Trophoblast cell (in vitro differentiated cells and primary cell): ENCODE data around the gene LRRC1.

Experiments
- DNase-seq, 2 donors: peaks; one replicate each; pipeline ENCODE4 v3.0.0-alpha.2; 2016
- H2AFZ ChIP-seq: 2 replicates; pipeline ENCODE4 v1.6.1; 2013; ENCODE audit warnings: low read length, moderate library complexity, mild to moderate bottlenecking; ENCODE audit not compliant: insufficient read depth, poor library complexity
- H2AK5ac ChIP-seq: 2 replicates; pipeline ENCODE4 v1.6.1; 2013; ENCODE audit warnings: mild to moderate bottlenecking, low read length
- H2BK120ac ChIP-seq: 2 replicates; pipeline ENCODE4 v1.6.1; 2013; ENCODE audit warnings: low read length, mild to moderate bottlenecking, moderate library complexity; ENCODE audit not compliant: insufficient read depth, poor library complexity
- H2BK12ac ChIP-seq: 2 replicates; pipeline ENCODE4 v1.6.1; 2013; ENCODE audit warnings: mild to moderate bottlenecking, low read length, moderate library complexity
- H2BK5ac ChIP-seq: 2 replicates; pipeline ENCODE4 v1.6.1; 2013; ENCODE audit warnings: low read length, low read depth, moderate library complexity, mild to moderate bottlenecking; ENCODE audit not compliant: poor library complexity
- H3K14ac ChIP-seq: 2 replicates; pipeline ENCODE4 v1.6.1; 2013; ENCODE audit warnings: mild to moderate bottlenecking, low read length
- H3K18ac ChIP-seq: 2 replicates; pipeline ENCODE4 v1.6.1; 2013; ENCODE audit warnings: mild to moderate bottlenecking, low read length
- H3K23ac ChIP-seq: 2 replicates; pipeline ENCODE4 v1.6.1; 2013; ENCODE audit warnings: low read length
- H3K27ac ChIP-seq: 2 replicates; pipeline ENCODE4 v1.5.1; 2013; ENCODE audit warnings: low read depth, mild to moderate bottlenecking, inconsistent platforms, low read length, moderate library complexity
- H3K27me3 ChIP-seq: 2 replicates; pipeline ENCODE4 v1.6.1; 2013; ENCODE audit warnings: inconsistent platforms, mild to moderate bottlenecking, low read length, moderate library complexity; ENCODE audit not compliant: insufficient read depth
- H3K36me3 ChIP-seq, 2 experiments: 1 replicate in 1 of 2; 2 replicates in 1 of 2; pipeline ENCODE4 v1.6.1; 2013; ENCODE audit warnings: low read length in 2 of 2, mild to moderate bottlenecking in 2 of 2, moderate library complexity in 1 of 2; ENCODE audit not compliant: insufficient read depth in 2 of 2, control insufficient read depth in 1 of 2
- H3K4ac ChIP-seq: 2 replicates; pipeline ENCODE4 v1.6.1; 2013; ENCODE audit warnings: low read depth, mild to moderate bottlenecking, low read length, moderate library complexity
- H3K4me1 ChIP-seq, 2 experiments: 1 replicate in 1 of 2; 2 replicates in 1 of 2; pipeline ENCODE4 v1.6.1; 2013; ENCODE audit warnings: low read length in 2 of 2, mild to moderate bottlenecking in 2 of 2, moderate library complexity in 1 of 2; ENCODE audit not compliant: insufficient read depth in 2 of 2, control insufficient read depth in 1 of 2
- H3K4me2 ChIP-seq: 2 replicates; pipeline ENCODE4 v1.6.1; 2013; ENCODE audit warnings: inconsistent platforms, mild to moderate bottlenecking, low read length, moderate library complexity
- H3K4me3 ChIP-seq: 2 replicates; pipeline ENCODE4 v1.5.1; 2013; ENCODE audit warnings: mild to moderate bottlenecking, low read depth, low read length, inconsistent platforms
- H3K79me1 ChIP-seq: one replicate; pipeline ENCODE4 v1.6.1; 2013; ENCODE audit warnings: low read length
- H3K79me2 ChIP-seq: 2 replicates; pipeline ENCODE4 v1.6.1; 2013; ENCODE audit warnings: low read length, mild to moderate bottlenecking; ENCODE audit not compliant: control insufficient read depth, insufficient read depth, poor library complexity
- H3K9ac ChIP-seq: 2 replicates; pipeline ENCODE4 v1.6.1; 2013; ENCODE audit warnings: mild to moderate bottlenecking, low read length
- H3K9me3 ChIP-seq: 2 replicates; pipeline ENCODE4 v1.6.1; 2013; ENCODE audit warnings: low read depth, mild to moderate bottlenecking, control low read depth, inconsistent platforms, low read length; ENCODE audit not compliant: insufficient read depth
- H4K12ac ChIP-seq: 2 replicates; pipeline ENCODE4 v1.6.1; 2013; ENCODE audit warnings: low read depth, mild to moderate bottlenecking, low read length, moderate library complexity
- H4K8ac ChIP-seq: 2 replicates; pipeline ENCODE4 v1.6.1; 2013; ENCODE audit warnings: low read depth, mild to moderate bottlenecking, low read length, moderate library complexity
- H4K91ac ChIP-seq: one replicate; pipeline ENCODE4 v1.6.1; 2013; ENCODE audit warnings: low read depth, mild to moderate bottlenecking, low read length, moderate library complexity
- WGBS: extraction: QIAGEN DNeasy Blood & Tissue Kit; methylation state at CpG from one replicate; pipeline ENCODE4 v1.1.7; 2013; ENCODE audit warnings: missing lambda C conversion rate; ENCODE audit not compliant: insufficient read length, insufficient coverage; ENCODE audit errors: extremely low coverage; 5-methylcytosine and 5-hydroxymethylcytosine counted together

Gene LRRC1

GRCh38 chr6:53790886-53791285 lies 3.9 kb upstream of the LRRC1 start:
- no peak overlapping the region for H2AK5ac ChIP-seq
- no peak overlapping the region for H3K23ac ChIP-seq
- no peak overlapping the region for H2AFZ ChIP-seq
- no peaks in the 10 kb centered on the region for H3K9me3 ChIP-seq
- H3K79me2 ChIP-seq, result peaks cover 17% of the 10 kb centered on the region
- H2BK12ac ChIP-seq, result no peak overlapping the region
- no peaks in the 10 kb centered on the region for H3K4me1 ChIP-seq
- no peaks in the 10 kb centered on the region for H3K36me3 ChIP-seq
- no peak overlapping the region for H3K4me2 ChIP-seq
- no peak overlapping the region for H3K14ac ChIP-seq
- no peak overlapping the region for H4K91ac ChIP-seq
- H3K27me3 ChIP-seq, result no peaks in the 10 kb centered on the region
- H3K79me1 ChIP-seq, result peaks cover 25% of the 10 kb centered on the region
- H3K4me3 ChIP-seq, result no peak overlapping the region
- no peak overlapping the region for H2BK120ac ChIP-seq
- H4K12ac ChIP-seq, result no peak overlapping the region
- H4K8ac ChIP-seq, result no peak overlapping the region
- H3K18ac ChIP-seq, result no peak overlapping the region
- H3K4ac ChIP-seq, result no peak overlapping the region
- H3K27ac ChIP-seq, result no peak overlapping the region
- no peak overlapping the region for H3K9ac ChIP-seq
- no peak for DNase-seq
- no CpG with 5 or more reads among the region's 2 CpGs for WGBS
- H2BK5ac ChIP-seq, result no peak overlapping the region

- no peak overlapping the region for H3K9ac ChIP-seq
- H2BK12ac ChIP-seq, result no peak overlapping the region
- no peaks in the 10 kb centered on the region for H3K27me3 ChIP-seq
- no peak overlapping the region for H2BK120ac ChIP-seq
- H3K23ac ChIP-seq, result no peak overlapping the region
- H3K36me3 ChIP-seq, result no peaks in the 10 kb centered on the region
- no peak overlapping the region for H3K18ac ChIP-seq
- no peak overlapping the region for H3K27ac ChIP-seq
- H2BK5ac ChIP-seq, result no peak overlapping the region
- H2AFZ ChIP-seq, result no peak overlapping the region
- H4K12ac ChIP-seq, result no peak overlapping the region
- no peak overlapping the region for H4K91ac ChIP-seq
- DNase-seq, result peak; percentile 11 to 44
- H4K8ac ChIP-seq, result no peak overlapping the region
- H3K14ac ChIP-seq, result no peak overlapping the region
- H2AK5ac ChIP-seq, result no peak overlapping the region
- no CpG with 5 or more reads among the region's 2 CpGs for WGBS
- peaks cover 30% of the 10 kb centered on the region for H3K79me1 ChIP-seq
- no peak overlapping the region for H3K4me3 ChIP-seq
- no peaks in the 10 kb centered on the region for H3K4me1 ChIP-seq
- no peaks in the 10 kb centered on the region for H3K9me3 ChIP-seq
- no peak overlapping the region for H3K4me2 ChIP-seq
- no peak overlapping the region for H3K4ac ChIP-seq
- peaks cover 21% of the 10 kb centered on the region for H3K79me2 ChIP-seq
Observed at GRCh38 chr6:53792016-53792415, 2.8 kb upstream of the LRRC1 start.

- peak overlapping the region; percentile 78 for H3K27ac ChIP-seq
- no peak overlapping the region for H3K23ac ChIP-seq
- H3K4ac ChIP-seq, result no peak overlapping the region
- H2AFZ ChIP-seq, result no peak overlapping the region
- H2AK5ac ChIP-seq, result no peak overlapping the region
- no peaks in the 10 kb centered on the region for H3K27me3 ChIP-seq
- peaks cover 26% of the 10 kb centered on the region for H3K79me2 ChIP-seq
- no peak overlapping the region for H4K91ac ChIP-seq
- H3K4me2 ChIP-seq, result peak overlapping the region; percentile 69
- no peak overlapping the region for H4K8ac ChIP-seq
- H3K4me1 ChIP-seq, result peaks cover 0 to 3% of the 10 kb centered on the region in 2 experiments
- H3K9me3 ChIP-seq, result no peaks in the 10 kb centered on the region
- no peak overlapping the region for H4K12ac ChIP-seq
- H2BK120ac ChIP-seq, result no peak overlapping the region
- no peak overlapping the region for H3K9ac ChIP-seq
- no CpG with 5 or more reads among the region's 3 CpGs for WGBS
- H3K14ac ChIP-seq, result no peak overlapping the region
- H3K36me3 ChIP-seq, result no peaks in the 10 kb centered on the region
- H2BK12ac ChIP-seq, result no peak overlapping the region
- H3K4me3 ChIP-seq, result no peak overlapping the region
- H3K79me1 ChIP-seq, result peaks cover 30% of the 10 kb centered on the region
- DNase-seq, result no peak
- peak overlapping the region; percentile 91 for H2BK5ac ChIP-seq
- no peak overlapping the region for H3K18ac ChIP-seq
Observed at GRCh38 chr6:53792973-53793317, 1.9 kb upstream of the LRRC1 start.

- Histone ChIP-seq H4K8ac (peak overlapping the region; percentile 95), H3K4me3 (peak overlapping the region; percentile 92), H3K4ac (peak overlapping the region; percentile 76), H3K79me2 (peaks cover 26% of the 10 kb centered on the region), H3K4me2 (peak overlapping the region; percentile 69), H4K91ac (peak overlapping the region; percentile 78), H2AK5ac (no peak overlapping the region), H3K23ac (no peak overlapping the region), H3K79me1 (peaks cover 30% of the 10 kb centered on the region), H3K9ac (peak overlapping the region; percentile 75), H4K12ac (peak overlapping the region; percentile 80), H3K9me3 (no peaks in the 10 kb centered on the region), H3K27ac (peak overlapping the region; percentile 78), H2BK5ac (peak overlapping the region; percentile 91), H2BK12ac (no peak overlapping the region), H2BK120ac (peak overlapping the region; percentile 88), H2AFZ (peak overlapping the region; percentile 75), H3K36me3 (no peaks in the 10 kb centered on the region), H3K4me1 (peaks cover 0 to 3% of the 10 kb centered on the region in 2 experiments), H3K14ac (peak overlapping the region; percentile 86), H3K27me3 (no peaks in the 10 kb centered on the region), H3K18ac (peak overlapping the region; percentile 88)
- WGBS, result no CpG with 5 or more reads among the region's 25 CpGs
- peak; percentile 73 to 92 for DNase-seq
Observed at GRCh38 chr6:53793318-53794136, 1.3 kb upstream of the LRRC1 start.
